ENCODE results near the gene ACTR3C. TPM values are rescaled to one million over a fixed set of nuclear protein-coding genes. Genes with fewer than 3 reads are reported as not detected.

Gene ACTR3C
- total and polyA plus RNA-seq, 2 donors from 2014 or later = 15.8 to 31.6 TPM

GRCh38 chr7:150371131-150371995 lies 48.0 kb upstream of the ACTR3C start:
- no peak for TF ChIP-seq CTCF (IDR thresholded peaks at IDR 0.05; ENCODE audit: borderline replicate concordance, extremely low read depth, insufficient read depth)
- Histone ChIP-seq H3K36me3 (ENCODE audit: control insufficient read depth in 2 of 3, insufficient read depth in 3 of 3, low read length in 3 of 3) (peaks cover 5 to 12% (median 12%) of the 10 kb centered on the region in 3 donors), H3K27me3 (ENCODE audit: control insufficient read depth, insufficient read depth, low read length) (no peaks in the 10 kb centered on the region), H3K9ac (ENCODE audit: low read length in 3 of 3) (no peak overlapping the region), H3K4me3 (ENCODE audit: low read length in 3 of 3) (no peak overlapping the region), H3K4me1 (ENCODE audit: control insufficient read depth in 2 of 3, insufficient read depth in 2 of 3, low read depth in 1 of 3, low read length in 3 of 3) (peaks cover 5 to 31% (median 13%) of the 10 kb centered on the region in 3 donors), H3K27ac (ENCODE audit: low read depth in 2 of 2, low read length in 2 of 2) (no peak overlapping the region), H3K9me3 (ENCODE audit: control insufficient read depth in 2 of 3, insufficient read depth in 1 of 3, low read length in 3 of 3) (no peaks in the 10 kb centered on the region)
- intact Hi-C loops (cut with DNase I) = no loop called here
- DNase-seq = no peak
- FAIRE-seq = no peak

- Histone ChIP-seq H3K27me3 (ENCODE audit: control insufficient read depth, insufficient read depth, low read length) (no peaks in the 10 kb centered on the region), H3K4me3 (ENCODE audit: low read length in 3 of 3) (peak overlapping the region in 1 of 3 donors; percentile 90), H3K9ac (ENCODE audit: low read length in 3 of 3) (peak overlapping the region in 1 of 3 donors; percentile 89), H3K27ac (ENCODE audit: low read depth in 2 of 2, low read length in 2 of 2) (no peak overlapping the region), H3K4me1 (ENCODE audit: control insufficient read depth in 2 of 3, insufficient read depth in 2 of 3, low read depth in 1 of 3, low read length in 3 of 3) (peaks cover 5 to 29% (median 13%) of the 10 kb centered on the region in 3 donors), H3K9me3 (ENCODE audit: control insufficient read depth in 2 of 3, insufficient read depth in 1 of 3, low read length in 3 of 3) (no peaks in the 10 kb centered on the region), H3K36me3 (ENCODE audit: control insufficient read depth in 2 of 3, insufficient read depth in 3 of 3, low read length in 3 of 3) (peaks cover 5 to 12% (median 12%) of the 10 kb centered on the region in 3 donors)
- DNase-seq (no peak), FAIRE-seq (no peak)
- no peak for TF ChIP-seq CTCF (IDR thresholded peaks at IDR 0.05; ENCODE audit: borderline replicate concordance, extremely low read depth, insufficient read depth)
- intact Hi-C loops (cut with DNase I) = no loop called here
Observed at GRCh38 chr7:150370612-150371071, 47.3 kb upstream of the ACTR3C start.

DNA sequence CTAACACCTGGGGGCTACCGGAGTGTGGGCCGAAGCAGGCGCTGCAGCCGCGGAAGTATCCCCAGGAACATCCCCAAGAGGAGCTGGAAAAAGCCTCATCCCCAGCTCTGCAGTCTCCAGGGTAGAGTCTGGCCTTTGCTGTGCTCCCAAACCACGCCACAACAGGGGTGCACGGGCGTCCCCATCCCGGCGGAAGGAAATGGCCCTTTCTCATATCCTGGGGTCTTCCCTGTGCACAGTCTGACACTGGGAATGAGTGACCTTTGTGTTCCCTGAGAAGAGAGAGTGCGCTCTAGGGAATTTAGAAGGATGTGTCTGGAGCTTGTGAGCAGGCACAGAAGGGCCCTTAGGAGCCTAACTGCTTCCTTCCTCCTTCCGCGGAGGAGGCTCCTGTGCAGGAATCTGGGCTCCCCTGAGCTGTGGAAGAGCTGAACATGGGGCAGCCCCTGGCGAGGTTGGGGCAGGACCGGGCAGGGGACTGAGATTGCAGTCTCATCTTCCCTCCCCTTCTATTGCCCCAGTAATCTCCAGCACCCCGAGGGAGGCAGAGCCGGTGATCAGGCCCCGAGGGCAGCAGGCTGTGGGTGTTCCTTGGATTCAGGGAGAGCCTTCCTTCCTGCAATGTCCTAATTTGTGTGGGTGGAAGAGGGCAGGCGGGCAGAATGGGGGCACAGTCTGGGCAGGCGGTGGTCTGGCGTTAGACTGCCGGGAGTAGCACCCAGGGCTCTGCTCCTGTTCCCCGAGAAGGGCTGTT lies 46.6 kb upstream of the ACTR3C start:
- intact Hi-C loops (cut with DNase I) = no loop called here
- no peaks in the 10 kb centered on the region for H3K27me3 ChIP-seq (ENCODE audit: control insufficient read depth, insufficient read depth, low read length)
- peak overlapping the region; percentile 94 to 97 for H3K27ac ChIP-seq (ENCODE audit: low read depth in 2 of 2, low read length in 2 of 2)
- FAIRE-seq (no peak), DNase-seq (peak in 2 of 5 donors; percentile 25 to 50)
- peak overlapping the region; percentile 64 to 90 (median 90) for H3K4me3 ChIP-seq (ENCODE audit: low read length in 3 of 3)
- H3K9ac ChIP-seq (ENCODE audit: low read length in 3 of 3) = peak overlapping the region; percentile 37 to 89 (median 85)
- H3K36me3 ChIP-seq (ENCODE audit: control insufficient read depth in 2 of 3, insufficient read depth in 3 of 3, low read length in 3 of 3) = peaks cover 5 to 12% (median 12%) of the 10 kb centered on the region in 3 donors
- TF ChIP-seq CTCF (IDR thresholded peaks at IDR 0.05; ENCODE audit: borderline replicate concordance, extremely low read depth, insufficient read depth) = no peak
- H3K9me3 ChIP-seq (ENCODE audit: control insufficient read depth in 2 of 3, insufficient read depth in 1 of 3, low read length in 3 of 3) = no peaks in the 10 kb centered on the region
- H3K4me1 ChIP-seq (ENCODE audit: control insufficient read depth in 2 of 3, insufficient read depth in 2 of 3, low read depth in 1 of 3, low read length in 3 of 3) = peaks cover 5 to 29% (median 13%) of the 10 kb centered on the region in 3 donors
